ENCODE measurements around the gene PARVA.

The PARVA gene

DNA sequence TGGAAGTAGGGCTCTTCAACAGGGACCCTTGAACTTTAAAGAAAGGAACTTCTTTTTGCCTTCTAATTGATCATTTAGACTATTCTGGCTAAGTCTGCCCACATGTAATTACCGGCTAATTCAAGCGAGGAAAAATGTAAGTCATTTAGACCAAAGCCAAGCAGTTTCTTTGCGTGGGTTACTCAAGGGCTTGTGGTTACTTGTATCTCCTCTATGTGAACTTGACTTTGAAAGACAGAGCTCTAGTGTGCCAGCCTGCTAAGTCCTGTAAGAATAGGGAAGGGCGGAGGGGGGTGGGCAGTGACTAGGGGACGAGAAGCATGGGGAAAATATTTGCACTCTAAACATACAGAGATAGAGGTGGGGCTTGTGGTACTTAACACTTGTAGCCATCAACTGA is 151.7 kb downstream of the PARVA start:
- H3K4me3 ChIP-seq (ENCODE audit: low read length), result no peak overlapping the region
- H3K9me3 ChIP-seq (ENCODE audit: insufficient read depth, low read depth, low read length), result no peaks in the 10 kb centered on the region
- H3K4me1 ChIP-seq (ENCODE audit: insufficient read depth, low read length), result no peaks in the 10 kb centered on the region
- no peaks in the 10 kb centered on the region for H3K36me3 ChIP-seq (ENCODE audit: insufficient read depth, low read depth, low read length)
- no peak overlapping the region for H3K27ac ChIP-seq (ENCODE audit: low read length)
- H3K27me3 ChIP-seq (ENCODE audit: insufficient read depth, low read length), result no peaks in the 10 kb centered on the region
- no peak overlapping the region for H3K9ac ChIP-seq (ENCODE audit: low read depth, low read length)

DNA sequence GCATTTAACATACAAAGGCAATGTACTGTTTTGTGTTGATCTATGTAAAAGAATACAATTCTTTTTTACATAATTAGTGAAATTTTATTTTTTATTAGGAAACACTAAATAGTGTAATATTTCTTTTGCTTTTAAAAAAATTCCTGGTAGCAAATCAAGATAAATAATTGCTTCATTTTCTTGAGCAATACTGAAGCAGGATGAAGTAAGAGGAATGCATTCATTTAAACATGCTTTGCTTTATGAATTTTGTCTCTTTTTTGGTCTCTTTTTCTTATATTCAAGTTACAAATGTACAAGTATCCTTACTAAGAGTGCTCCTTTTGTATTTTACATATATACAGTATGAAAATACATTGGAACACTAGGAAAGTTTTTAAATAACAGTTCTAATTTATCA is 152.4 kb downstream of the PARVA start:
- Histone ChIP-seq H3K4me3 (ENCODE audit: low read length) (no peak overlapping the region), H3K36me3 (ENCODE audit: insufficient read depth, low read depth, low read length) (no peaks in the 10 kb centered on the region), H3K9ac (ENCODE audit: low read depth, low read length) (no peak overlapping the region), H3K4me1 (ENCODE audit: insufficient read depth, low read length) (no peaks in the 10 kb centered on the region), H3K27me3 (ENCODE audit: insufficient read depth, low read length) (no peaks in the 10 kb centered on the region), H3K27ac (ENCODE audit: low read length) (no peak overlapping the region), H3K9me3 (ENCODE audit: insufficient read depth, low read depth, low read length) (no peaks in the 10 kb centered on the region)

DNA sequence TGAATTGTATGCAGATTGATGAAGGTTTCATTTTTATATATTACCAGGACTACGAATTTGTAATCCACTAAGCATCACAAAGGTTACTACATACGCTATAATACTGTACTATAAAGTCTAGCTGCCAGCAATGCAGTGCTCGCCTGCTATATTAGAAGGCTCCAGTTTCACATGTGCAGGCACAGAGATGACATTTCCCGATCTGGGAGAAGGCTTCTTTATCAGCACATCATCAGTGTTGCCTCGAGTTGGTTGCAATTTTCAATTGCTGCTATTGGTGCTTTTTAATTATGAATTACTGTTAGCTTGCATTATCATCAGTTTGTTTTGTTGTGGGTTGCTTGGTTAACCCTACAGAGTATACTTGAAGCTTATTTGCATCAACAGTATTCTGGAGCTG is 153.6 kb downstream of the PARVA start:
- Histone ChIP-seq H3K4me3 (ENCODE audit: low read length) (no peak overlapping the region), H3K27ac (ENCODE audit: low read length) (no peak overlapping the region), H3K36me3 (ENCODE audit: insufficient read depth, low read depth, low read length) (no peaks in the 10 kb centered on the region), H3K9ac (ENCODE audit: low read depth, low read length) (no peak overlapping the region), H3K9me3 (ENCODE audit: insufficient read depth, low read depth, low read length) (no peaks in the 10 kb centered on the region), H3K4me1 (ENCODE audit: insufficient read depth, low read length) (no peaks in the 10 kb centered on the region), H3K27me3 (ENCODE audit: insufficient read depth, low read length) (no peaks in the 10 kb centered on the region)

DNA sequence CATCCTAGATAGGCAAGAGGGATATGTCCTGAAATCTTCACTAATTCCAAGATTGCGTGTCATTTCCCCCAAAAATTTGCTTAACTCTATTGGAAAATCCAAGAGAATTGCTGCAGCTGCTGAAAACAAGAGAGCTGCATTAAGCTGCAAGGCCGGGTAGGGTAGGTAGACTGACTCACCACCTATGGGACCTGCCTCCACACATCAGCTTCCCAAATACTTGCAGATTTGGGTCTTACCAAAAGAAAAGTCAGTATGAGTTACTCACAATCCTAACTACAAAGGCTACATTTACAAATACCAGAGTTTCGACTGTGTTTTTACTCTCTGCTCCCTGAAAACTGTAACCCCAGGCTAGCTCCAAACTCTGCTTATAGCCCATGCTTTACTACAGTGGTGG is 154.3 kb downstream of the PARVA start:
- H3K4me1 ChIP-seq (ENCODE audit: insufficient read depth, low read length), result no peaks in the 10 kb centered on the region
- H3K27me3 ChIP-seq (ENCODE audit: insufficient read depth, low read length), result no peaks in the 10 kb centered on the region
- H3K9ac ChIP-seq (ENCODE audit: low read depth, low read length), result no peak overlapping the region
- no peak overlapping the region for H3K4me3 ChIP-seq (ENCODE audit: low read length)
- H3K36me3 ChIP-seq (ENCODE audit: insufficient read depth, low read depth, low read length), result no peaks in the 10 kb centered on the region
- H3K9me3 ChIP-seq (ENCODE audit: insufficient read depth, low read depth, low read length), result no peaks in the 10 kb centered on the region
- H3K27ac ChIP-seq (ENCODE audit: low read length), result no peak overlapping the region

DNA sequence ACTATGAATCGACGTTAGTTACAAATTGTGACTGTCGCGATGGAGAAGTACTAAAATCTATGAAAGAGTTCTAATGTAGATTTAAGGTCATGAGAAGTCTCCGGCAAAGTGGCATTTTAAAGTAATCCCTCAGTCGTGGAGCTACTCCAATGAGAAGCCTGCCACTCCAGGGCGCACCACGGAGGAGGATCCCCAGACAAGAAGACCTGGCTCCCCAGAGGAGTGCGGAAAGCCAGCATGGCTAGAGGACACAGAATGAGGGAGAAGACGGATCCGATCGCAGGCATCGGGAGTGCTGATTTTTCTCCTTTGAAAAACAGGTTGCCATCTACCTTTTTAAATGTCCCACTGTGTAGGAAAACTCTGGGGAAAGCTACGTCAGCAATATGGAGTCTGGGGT is 155.2 kb downstream of the PARVA start:
- no peaks in the 10 kb centered on the region for H3K4me1 ChIP-seq (ENCODE audit: insufficient read depth, low read length)
- H3K27ac ChIP-seq (ENCODE audit: low read length), result no peak overlapping the region
- H3K4me3 ChIP-seq (ENCODE audit: low read length), result no peak overlapping the region
- no peak overlapping the region for H3K9ac ChIP-seq (ENCODE audit: low read depth, low read length)
- no peaks in the 10 kb centered on the region for H3K9me3 ChIP-seq (ENCODE audit: insufficient read depth, low read depth, low read length)
- no peaks in the 10 kb centered on the region for H3K36me3 ChIP-seq (ENCODE audit: insufficient read depth, low read depth, low read length)
- H3K27me3 ChIP-seq (ENCODE audit: insufficient read depth, low read length), result no peaks in the 10 kb centered on the region

DNA sequence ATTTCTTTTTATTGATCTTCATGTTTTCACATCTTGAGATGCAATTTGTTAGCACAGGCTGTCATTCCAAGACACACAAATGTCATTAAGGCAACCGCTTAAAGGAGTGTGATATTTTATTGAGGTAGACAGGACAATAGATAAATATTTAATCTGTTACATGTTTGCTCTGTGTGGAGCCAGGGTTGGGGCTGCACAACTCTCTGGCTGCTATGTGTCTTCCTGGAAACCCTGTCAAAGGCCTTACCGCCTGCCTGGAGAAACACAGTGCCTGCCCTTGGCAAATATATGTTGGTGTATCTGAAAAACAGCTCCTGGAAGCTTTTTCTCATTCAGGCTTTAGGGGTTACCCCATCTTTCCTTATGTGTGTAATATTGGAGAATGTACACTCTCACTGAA is 157.2 kb downstream of the PARVA start:
- Histone ChIP-seq H3K9ac (ENCODE audit: low read depth, low read length) (no peak overlapping the region), H3K4me3 (ENCODE audit: low read length) (no peak overlapping the region), H3K4me1 (ENCODE audit: insufficient read depth, low read length) (no peaks in the 10 kb centered on the region), H3K36me3 (ENCODE audit: insufficient read depth, low read depth, low read length) (no peaks in the 10 kb centered on the region), H3K27ac (ENCODE audit: low read length) (no peak overlapping the region), H3K9me3 (ENCODE audit: insufficient read depth, low read depth, low read length) (no peaks in the 10 kb centered on the region), H3K27me3 (ENCODE audit: insufficient read depth, low read length) (no peaks in the 10 kb centered on the region)

DNA sequence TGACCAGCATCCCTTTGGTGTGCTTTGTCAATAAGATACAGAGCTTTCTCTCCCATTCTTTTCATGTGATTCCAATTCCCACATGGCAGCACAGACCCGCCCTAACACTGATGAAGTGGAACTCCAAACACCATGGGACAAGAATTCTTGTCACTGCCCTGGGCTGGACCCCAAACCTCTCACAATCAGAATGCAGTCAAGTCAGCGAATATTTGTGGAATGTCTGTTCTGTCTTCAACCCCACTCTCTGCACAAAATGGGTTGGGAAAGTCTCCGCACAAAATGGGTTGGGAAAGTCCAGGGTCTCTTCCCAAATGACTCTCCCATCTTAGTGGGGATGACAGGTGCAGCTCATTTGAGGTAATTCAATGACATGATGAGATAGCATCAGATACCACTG is 157.9 kb downstream of the PARVA start:
- H3K27me3 ChIP-seq (ENCODE audit: insufficient read depth, low read length), result no peaks in the 10 kb centered on the region
- no peak overlapping the region for H3K9ac ChIP-seq (ENCODE audit: low read depth, low read length)
- H3K36me3 ChIP-seq (ENCODE audit: insufficient read depth, low read depth, low read length), result no peaks in the 10 kb centered on the region
- no peak overlapping the region for H3K27ac ChIP-seq (ENCODE audit: low read length)
- no peaks in the 10 kb centered on the region for H3K4me1 ChIP-seq (ENCODE audit: insufficient read depth, low read length)
- no peaks in the 10 kb centered on the region for H3K9me3 ChIP-seq (ENCODE audit: insufficient read depth, low read depth, low read length)
- H3K4me3 ChIP-seq (ENCODE audit: low read length), result no peak overlapping the region

DNA sequence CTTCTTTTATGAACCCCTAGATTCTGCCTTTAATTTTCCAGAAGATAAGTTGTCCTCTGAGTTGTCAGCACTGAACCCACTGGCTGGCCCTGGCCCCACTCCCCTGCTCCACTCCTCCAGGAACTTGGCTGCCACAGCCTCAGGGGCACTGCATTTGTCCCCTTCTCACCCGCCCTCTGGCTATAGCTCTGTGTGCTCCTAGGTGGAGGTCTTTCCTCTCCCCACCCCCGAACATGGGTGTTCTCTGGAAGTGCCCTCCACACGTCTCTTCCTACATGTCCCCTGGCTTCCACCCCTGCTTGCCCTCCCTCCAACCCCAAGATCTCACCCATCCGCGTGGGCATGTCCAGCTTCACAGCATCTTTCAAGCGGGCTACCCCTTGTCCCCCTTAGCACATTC is 159.2 kb downstream of the PARVA start:
- no peak overlapping the region for H3K9ac ChIP-seq (ENCODE audit: low read depth, low read length)
- no peaks in the 10 kb centered on the region for H3K27me3 ChIP-seq (ENCODE audit: insufficient read depth, low read length)
- H3K36me3 ChIP-seq (ENCODE audit: insufficient read depth, low read depth, low read length), result no peaks in the 10 kb centered on the region
- H3K9me3 ChIP-seq (ENCODE audit: insufficient read depth, low read depth, low read length), result no peaks in the 10 kb centered on the region
- H3K27ac ChIP-seq (ENCODE audit: low read length), result no peak overlapping the region
- H3K4me1 ChIP-seq (ENCODE audit: insufficient read depth, low read length), result no peaks in the 10 kb centered on the region
- no peak overlapping the region for H3K4me3 ChIP-seq (ENCODE audit: low read length)

DNA sequence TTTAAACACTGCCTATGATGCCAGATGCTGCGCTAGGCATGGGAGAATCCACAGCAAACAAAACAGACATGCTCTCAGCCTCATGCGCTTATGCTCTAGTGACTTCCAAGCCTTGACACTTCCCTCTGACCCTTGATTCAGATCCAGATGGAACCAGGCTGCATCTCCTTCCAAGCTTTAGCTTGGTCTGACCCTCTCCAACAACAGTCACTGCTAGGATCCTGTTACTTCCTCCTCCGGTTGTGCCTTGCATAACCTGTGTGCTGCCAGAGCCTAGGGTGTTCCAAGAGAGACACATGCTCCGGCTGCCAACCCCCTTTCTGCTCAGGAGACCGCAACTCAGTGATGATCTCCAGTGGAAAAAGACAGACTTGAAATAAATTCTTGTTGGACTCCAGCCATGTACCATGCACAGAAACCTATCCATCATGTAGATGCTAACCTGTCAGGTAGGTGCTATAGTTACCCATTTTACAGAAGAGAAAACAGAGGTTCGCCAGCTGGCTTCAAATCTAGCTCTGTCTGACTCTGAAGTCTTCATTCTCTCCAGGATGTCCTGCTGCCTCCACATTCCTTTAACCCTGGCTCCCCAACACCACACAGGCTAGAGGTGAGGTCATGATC is 160.5 kb downstream of the PARVA start:
- no peak overlapping the region for H3K9ac ChIP-seq (ENCODE audit: low read depth, low read length)
- H3K4me3 ChIP-seq (ENCODE audit: low read length), result no peak overlapping the region
- no peak overlapping the region for H3K27ac ChIP-seq (ENCODE audit: low read length)
- H3K4me1 ChIP-seq (ENCODE audit: insufficient read depth, low read length), result no peaks in the 10 kb centered on the region
- H3K9me3 ChIP-seq (ENCODE audit: insufficient read depth, low read depth, low read length), result no peaks in the 10 kb centered on the region
- no peaks in the 10 kb centered on the region for H3K27me3 ChIP-seq (ENCODE audit: insufficient read depth, low read length)
- no peaks in the 10 kb centered on the region for H3K36me3 ChIP-seq (ENCODE audit: insufficient read depth, low read depth, low read length)

DNA sequence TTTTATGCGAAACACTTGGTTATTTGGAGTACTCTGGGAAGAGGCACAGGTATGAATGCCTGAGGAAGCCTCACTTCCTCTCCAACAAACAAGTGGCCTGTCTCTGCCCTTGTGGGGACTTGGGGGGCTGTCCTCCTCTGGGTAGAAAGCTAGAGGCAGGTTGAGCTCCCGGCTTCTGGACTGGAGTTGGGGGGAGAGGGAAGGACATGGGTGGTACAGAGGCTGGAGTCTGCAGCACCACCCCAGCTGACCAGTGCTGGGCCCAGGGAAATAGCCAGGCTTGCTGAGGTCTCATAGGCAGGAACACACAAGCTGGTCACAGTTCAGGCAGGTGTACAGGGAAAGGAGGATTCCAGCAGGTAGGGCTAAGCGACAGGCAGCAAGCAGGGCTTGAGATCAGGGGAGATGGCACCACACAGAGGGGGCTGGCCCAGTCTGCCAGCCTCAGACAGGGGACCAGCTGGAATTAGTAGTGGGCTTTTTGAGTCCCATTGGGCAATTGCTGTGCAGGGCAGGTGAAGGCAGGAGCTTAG is 161.6 kb downstream of the PARVA start:
- Histone ChIP-seq H3K36me3 (ENCODE audit: insufficient read depth, low read depth, low read length) (no peaks in the 10 kb centered on the region), H3K27me3 (ENCODE audit: insufficient read depth, low read length) (no peaks in the 10 kb centered on the region), H3K27ac (ENCODE audit: low read length) (no peak overlapping the region), H3K9me3 (ENCODE audit: insufficient read depth, low read depth, low read length) (no peaks in the 10 kb centered on the region), H3K9ac (ENCODE audit: low read depth, low read length) (no peak overlapping the region), H3K4me3 (ENCODE audit: low read length) (no peak overlapping the region), H3K4me1 (ENCODE audit: insufficient read depth, low read length) (no peaks in the 10 kb centered on the region)

DNA sequence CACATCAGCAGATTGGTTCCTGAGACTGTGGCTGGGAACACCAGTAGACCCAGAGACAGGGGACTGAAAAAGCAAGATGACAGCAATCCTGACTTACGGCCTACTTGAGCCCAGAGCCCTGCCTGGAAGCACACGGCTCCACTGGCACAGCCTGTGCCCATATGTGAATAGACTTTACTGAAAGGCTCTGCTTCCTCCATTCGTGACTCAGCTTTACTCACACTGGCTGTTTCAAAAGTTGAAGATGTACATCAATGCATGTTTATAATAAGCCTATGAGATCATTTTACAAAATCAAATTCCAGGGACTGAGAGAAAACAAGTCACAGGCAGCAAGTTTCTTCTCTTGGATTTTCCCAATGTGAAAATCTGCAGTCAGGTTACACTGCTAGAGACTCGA is 162.2 kb downstream of the PARVA start:
- Histone ChIP-seq H3K27me3 (ENCODE audit: insufficient read depth, low read length) (no peaks in the 10 kb centered on the region), H3K4me1 (ENCODE audit: insufficient read depth, low read length) (no peaks in the 10 kb centered on the region), H3K27ac (ENCODE audit: low read length) (no peak overlapping the region), H3K9me3 (ENCODE audit: insufficient read depth, low read depth, low read length) (no peaks in the 10 kb centered on the region), H3K36me3 (ENCODE audit: insufficient read depth, low read depth, low read length) (no peaks in the 10 kb centered on the region), H3K4me3 (ENCODE audit: low read length) (no peak overlapping the region), H3K9ac (ENCODE audit: low read depth, low read length) (no peak overlapping the region)

DNA sequence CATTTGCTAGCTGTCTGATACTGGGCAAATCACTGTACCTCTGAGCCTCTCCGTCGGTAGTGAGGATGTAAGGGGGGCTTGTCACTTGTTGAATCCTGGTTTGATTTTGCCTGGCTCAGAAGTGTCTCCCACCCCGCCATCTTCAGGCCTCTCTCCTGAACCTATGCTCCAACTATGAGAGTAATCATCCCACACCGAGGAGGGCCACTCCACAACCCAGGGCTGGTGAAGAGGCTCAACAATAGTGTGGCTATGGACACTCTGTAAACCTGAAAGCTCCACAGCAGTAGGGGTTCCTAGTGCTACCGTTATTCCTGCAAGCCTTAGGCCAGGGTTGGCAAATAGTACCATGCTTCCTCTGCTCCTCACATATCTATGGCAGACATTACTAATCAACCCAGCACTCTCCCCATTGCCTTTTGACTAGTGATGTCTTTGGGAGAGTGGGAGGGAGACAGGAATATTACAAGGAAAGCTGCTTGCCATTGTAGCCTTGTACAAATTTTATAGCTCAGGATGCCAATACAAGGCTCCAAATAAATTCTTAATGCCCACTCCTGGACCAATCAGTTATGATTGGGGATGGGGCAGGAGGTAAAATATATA is 162.8 kb downstream of the PARVA start:
- H3K27me3 ChIP-seq (ENCODE audit: insufficient read depth, low read length), result no peaks in the 10 kb centered on the region
- H3K36me3 ChIP-seq (ENCODE audit: insufficient read depth, low read depth, low read length), result no peaks in the 10 kb centered on the region
- no peak overlapping the region for H3K9ac ChIP-seq (ENCODE audit: low read depth, low read length)
- H3K4me1 ChIP-seq (ENCODE audit: insufficient read depth, low read length), result no peaks in the 10 kb centered on the region
- H3K9me3 ChIP-seq (ENCODE audit: insufficient read depth, low read depth, low read length), result no peaks in the 10 kb centered on the region
- no peak overlapping the region for H3K27ac ChIP-seq (ENCODE audit: low read length)
- H3K4me3 ChIP-seq (ENCODE audit: low read length), result no peak overlapping the region
